Measurements from ENCODE around the gene RYR2.
A peak's percentile ranks its signal among the peaks of the same experiment; 100 is the strongest.

RYR2 gene

GRCh38 chr1:237033061-237033460, 8.9 kb upstream of the RYR2 start:
- no peak for DNase-seq

GRCh38 chr1:237033804-237034203, 8.2 kb upstream of the RYR2 start:
- no peak for DNase-seq

- no peak for DNase-seq
Measured at GRCh38 chr1:237035759-237036158, 6.2 kb upstream of the RYR2 start.

- DNase-seq = no peak
Measured at GRCh38 chr1:237038211-237038610, 3.8 kb upstream of the RYR2 start.

- no peak for DNase-seq
Measured at GRCh38 chr1:237040823-237041222, 1.2 kb upstream of the RYR2 start.

GRCh38 chr1:237041461-237041794, 556 bp upstream of the RYR2 start:
- DNase-seq = no peak

- no peak for DNase-seq
Measured at GRCh38 chr1:237042526-237042891, 525 bp downstream of the RYR2 start.

- DNase-seq = peak; percentile 27
Measured at GRCh38 chr1:237042892-237043576, 1.1 kb downstream of the RYR2 start.

- DNase-seq = no peak
Measured at GRCh38 chr1:237043846-237044636, 2.1 kb downstream of the RYR2 start.

- no peak for DNase-seq
Measured at GRCh38 chr1:237045278-237046016, 3.5 kb downstream of the RYR2 start.

GRCh38 chr1:237048803-237049202, 6.8 kb downstream of the RYR2 start:
- DNase-seq = no peak

GRCh38 chr1:237050185-237050584, 8.2 kb downstream of the RYR2 start:
- DNase-seq = no peak

GRCh38 chr1:237050915-237051314, 8.9 kb downstream of the RYR2 start:
- no peak for DNase-seq

GRCh38 chr1:237054313-237054712, 12.3 kb downstream of the RYR2 start:
- no peak for DNase-seq

GRCh38 chr1:237058470-237058869, 16.5 kb downstream of the RYR2 start:
- DNase-seq = no peak

GRCh38 chr1:237059244-237059643, 17.3 kb downstream of the RYR2 start:
- no peak for DNase-seq

- DNase-seq = no peak
Measured at GRCh38 chr1:237062976-237063375, 21.0 kb downstream of the RYR2 start.

GRCh38 chr1:237065903-237066302, 23.9 kb downstream of the RYR2 start:
- DNase-seq = no peak

- no peak for DNase-seq
Measured at GRCh38 chr1:237070519-237070918, 28.5 kb downstream of the RYR2 start.

GRCh38 chr1:237071641-237072420, 29.8 kb downstream of the RYR2 start:
- no peak for DNase-seq

GRCh38 chr1:237074371-237075117, 32.6 kb downstream of the RYR2 start:
- DNase-seq = no peak

GRCh38 chr1:237084341-237085077, 42.5 kb downstream of the RYR2 start:
- no peak for DNase-seq
